GM21528 (cell line): ENCODE data around the gene PDS5B.

Source experiments
- ATAC-seq: cut with Tn5 transposase; IDR thresholded peaks from one replicate; pipeline ENCODE4 v1.9.1; 2021; ENCODE audit warnings: mild to moderate bottlenecking, moderate library complexity; ENCODE audit not compliant: unreplicated experiment, low FRiP score

The PDS5B gene

DNA sequence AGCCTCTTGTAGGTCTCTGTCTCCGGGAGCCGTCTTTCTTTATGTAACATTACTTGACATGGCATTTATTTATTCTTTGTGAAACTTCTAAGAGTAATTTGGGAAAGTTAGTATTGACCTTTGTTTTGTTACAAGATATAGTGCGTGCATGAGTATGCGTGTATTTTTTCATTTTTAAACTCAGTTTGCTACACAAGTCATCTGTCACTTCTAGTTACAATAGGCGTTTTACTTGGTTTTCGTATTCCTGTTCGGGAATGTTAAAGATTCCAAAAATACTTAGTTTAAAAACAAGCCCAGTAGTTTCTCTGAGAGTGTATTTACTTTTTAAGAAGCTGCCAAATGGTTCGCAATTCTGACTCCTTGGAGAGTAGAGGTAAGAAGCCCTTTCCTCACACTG lies 3.2 kb downstream of the PDS5B start:
- ATAC-seq: no peak

DNA sequence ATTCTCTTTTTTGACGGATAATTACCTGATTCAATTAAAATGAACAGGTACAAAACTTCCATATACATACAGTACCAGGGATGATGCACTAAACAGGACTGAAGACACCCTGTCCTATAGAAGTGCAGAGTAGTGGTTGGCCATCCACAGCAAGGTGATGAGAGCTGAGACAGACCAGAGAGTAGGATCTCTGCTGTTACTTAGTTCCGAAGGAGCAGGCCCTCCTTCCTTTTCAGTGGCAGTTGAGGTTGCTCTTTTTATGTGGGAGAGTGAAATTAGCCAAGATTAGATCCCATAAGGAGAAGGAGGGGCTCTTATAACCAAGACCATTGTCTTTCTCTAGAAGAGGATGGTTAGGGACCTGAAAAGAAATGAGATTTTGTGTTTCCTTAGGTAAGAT lies 4.0 kb downstream of the PDS5B start:
- no peak for ATAC-seq

DNA sequence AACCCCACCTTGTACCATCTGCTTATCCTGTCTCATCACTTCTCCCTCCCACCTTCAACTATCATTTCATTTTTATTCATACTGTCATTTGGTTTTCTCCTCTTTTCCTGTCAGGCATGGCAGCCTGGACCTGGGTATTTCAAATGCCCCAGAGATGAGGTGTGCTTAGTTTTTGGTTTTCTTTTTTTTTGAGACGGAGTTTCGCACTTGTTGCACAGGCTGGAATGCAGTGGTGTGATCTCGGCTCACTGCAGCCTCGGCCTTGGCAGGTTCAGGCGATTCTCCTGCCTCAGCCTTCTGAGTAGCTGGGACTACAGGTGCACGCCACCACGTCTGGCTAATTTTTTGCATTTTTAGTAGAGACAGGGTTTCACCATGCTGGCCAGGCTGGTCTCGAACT lies 5.8 kb downstream of the PDS5B start:
- no peak for ATAC-seq

DNA sequence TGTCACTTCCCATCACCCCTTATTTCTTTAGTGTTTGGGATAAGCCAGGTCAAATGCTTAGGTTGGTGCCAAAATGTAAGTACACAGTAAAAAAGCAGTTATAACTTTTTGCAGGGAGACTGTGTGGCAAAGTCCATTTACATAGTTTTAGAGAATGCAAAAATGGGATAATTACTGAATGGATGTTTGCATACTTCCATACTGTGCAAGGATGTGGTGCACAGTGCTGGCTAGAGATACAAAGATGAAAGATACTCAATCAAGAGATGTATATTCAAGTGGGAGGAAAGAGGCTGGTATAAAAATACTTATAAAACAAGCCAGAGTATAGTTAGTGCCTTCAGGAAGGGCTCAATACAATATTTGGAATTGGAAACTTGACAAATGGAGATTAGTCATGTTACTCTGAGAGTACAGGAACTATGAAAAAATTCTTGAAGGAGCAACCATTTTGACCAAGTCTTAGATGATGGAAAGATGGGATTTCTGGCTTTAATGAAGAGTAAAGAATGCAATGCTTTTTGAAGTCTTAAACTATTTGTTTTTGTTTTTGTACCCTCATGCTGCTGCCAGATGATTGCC lies 8.0 kb downstream of the PDS5B start:
- ATAC-seq: no peak

DNA sequence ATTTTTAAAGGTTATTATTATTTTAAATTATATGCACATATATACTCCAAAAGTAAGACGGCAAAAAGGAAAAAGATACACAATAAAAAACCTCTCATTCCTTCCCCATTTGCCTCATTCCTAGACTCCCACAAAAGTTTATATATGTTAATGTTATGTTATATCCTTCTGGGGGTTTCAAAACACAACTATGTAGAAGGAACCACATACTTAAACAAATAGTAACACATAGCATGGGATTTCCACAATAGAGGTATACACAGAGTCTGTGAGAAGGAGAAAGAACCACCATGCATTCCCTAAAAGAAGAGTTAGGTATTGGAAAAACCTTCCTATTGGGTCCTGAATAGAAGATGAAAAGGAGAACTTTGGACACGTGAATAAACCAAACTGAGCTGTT lies 9.1 kb downstream of the PDS5B start:
- no peak for ATAC-seq

DNA sequence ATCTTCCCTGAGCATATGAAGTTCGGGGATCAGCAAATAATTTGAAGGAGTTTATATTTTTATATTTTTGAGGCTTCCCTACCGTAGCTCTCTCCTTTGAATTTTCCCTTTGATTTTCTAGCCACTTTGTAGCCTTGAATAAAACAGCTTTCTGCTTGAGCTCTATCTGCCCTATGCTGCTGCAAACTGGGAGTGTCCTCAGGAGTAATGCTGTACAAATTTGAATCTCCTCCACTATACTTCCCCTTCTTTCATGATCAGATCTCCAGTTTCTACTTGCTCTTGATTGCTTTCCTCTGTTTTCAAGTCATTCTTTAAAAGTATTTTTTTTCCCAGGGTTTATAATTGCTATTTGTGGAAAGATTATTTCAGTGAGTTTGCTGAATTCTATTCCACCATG lies 14.6 kb downstream of the PDS5B start:
- no peak for ATAC-seq

DNA sequence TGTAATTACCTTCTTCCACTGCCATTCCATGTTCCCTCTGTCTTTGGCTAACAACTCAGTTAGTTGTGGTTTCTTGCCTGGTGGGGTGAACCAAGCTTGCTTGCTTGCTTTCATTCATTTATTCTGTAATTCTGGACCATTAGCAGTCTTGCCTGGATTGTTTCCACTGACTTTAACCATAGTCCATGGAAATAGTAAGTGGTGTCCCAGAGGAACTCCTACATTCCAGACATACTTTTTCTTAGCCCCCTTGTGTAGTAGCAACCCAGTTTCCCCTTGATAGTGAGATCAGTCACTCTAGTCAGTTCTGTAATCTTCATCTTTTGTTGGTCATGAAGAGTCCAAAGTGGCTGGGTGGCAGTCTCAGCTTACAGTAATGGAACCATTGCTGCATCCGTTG lies 23.2 kb downstream of the PDS5B start:
- no peak for ATAC-seq

DNA sequence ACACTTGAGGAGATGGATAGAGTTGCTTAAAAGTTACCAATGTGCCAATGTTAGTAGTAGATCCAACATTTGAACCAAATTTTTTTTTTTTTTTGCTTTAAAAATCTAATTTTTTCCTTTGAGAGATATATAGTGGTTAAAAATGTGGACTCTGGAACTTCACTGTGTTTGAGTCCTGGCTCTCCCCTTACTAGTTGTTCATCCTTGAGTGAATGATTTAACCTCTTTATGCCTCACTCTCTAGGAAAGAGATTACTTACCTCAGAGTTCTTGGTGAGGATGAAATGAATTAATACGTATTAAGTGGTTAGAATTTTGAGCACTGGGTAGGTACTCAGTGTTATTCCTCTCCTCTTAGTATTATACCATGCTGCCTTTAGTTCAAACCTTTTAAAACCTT lies 24.3 kb downstream of the PDS5B start:
- no peak for ATAC-seq

DNA sequence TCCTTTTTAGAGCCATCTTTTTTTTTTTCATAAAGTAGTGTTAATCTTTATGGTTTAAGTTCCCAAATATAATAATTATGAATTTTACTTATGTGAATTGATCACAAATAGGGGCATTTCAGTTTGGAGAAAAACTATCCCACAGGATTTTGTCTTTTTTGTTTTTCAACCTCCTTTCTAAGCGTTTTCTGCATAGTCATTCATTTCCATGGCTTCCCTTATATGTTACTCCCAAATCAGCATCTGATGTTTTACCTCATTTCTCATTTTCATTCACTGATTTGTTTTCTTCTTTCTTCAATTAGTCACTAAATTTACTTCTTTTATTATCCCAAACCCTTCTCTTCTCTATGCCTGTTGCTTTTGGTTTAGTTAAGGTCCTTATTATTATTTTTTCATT lies 24.7 kb downstream of the PDS5B start:
- no peak for ATAC-seq

DNA sequence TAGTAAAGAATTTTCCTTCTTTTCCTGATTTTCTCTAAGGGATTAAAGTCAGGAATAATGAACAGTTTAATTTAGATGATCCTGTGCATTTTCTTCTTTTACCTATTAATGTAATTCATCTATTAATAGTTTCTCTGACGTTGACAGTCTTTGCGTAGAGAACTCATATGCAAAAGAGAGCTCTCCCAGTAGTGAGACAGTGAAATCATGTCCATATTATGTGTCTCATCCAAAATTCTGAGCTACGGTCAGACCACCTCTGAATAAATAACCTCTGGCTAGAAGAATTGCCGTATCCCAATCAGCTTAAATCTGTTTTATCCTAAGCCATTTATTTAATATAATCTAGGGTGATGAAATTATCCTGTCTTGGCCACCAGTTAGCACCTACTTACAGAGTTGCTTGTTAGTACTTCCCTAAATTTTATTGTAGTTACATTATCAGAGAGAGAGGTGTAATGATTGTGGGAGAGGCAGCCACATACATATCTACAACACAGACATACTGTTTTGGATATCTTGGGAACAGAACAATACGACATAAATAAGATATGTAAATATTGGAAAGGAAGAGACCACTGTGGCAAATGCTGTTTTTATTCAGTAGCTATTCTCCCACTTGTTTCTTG lies 30.7 kb downstream of the PDS5B start:
- ATAC-seq: no peak

DNA sequence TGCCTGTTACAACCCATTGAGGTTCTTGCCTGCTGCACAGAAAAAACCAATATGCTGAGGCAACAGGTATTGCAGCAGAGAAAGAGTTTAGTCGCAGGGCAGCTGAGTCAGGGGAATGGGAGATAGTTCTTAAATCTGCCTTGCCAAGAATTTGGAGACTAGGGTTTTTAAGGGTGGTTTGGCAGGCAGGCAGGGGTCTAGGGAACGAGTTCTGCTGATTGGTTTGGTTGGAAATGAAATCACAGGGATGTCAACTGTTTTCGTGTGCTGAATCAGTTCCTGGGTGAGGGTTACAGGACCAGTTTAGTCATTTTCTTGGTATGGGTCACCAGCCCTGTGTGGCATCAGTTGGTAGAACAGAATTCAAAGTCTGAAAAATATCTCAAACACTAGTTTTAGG lies 36.6 kb downstream of the PDS5B start:
- no peak for ATAC-seq

DNA sequence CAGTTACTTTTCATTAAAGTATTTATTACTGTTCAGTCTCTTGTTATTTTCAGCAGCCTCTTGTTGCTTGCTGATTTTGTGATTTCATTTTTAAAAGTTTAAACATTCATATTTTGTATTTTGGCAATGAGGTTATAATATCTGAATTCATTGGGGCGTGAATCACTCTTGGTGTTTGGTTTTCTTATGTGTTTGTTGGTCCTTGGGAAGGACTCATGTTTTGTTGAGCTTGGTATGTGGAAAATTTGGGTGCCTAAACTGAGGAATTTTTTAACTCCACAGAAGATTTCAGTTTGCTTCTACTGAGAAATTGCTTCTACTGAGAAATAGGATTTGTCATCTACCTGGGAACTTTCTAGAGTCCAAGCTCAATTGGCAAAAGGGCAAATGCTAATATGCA lies 38.2 kb downstream of the PDS5B start:
- no peak for ATAC-seq

DNA sequence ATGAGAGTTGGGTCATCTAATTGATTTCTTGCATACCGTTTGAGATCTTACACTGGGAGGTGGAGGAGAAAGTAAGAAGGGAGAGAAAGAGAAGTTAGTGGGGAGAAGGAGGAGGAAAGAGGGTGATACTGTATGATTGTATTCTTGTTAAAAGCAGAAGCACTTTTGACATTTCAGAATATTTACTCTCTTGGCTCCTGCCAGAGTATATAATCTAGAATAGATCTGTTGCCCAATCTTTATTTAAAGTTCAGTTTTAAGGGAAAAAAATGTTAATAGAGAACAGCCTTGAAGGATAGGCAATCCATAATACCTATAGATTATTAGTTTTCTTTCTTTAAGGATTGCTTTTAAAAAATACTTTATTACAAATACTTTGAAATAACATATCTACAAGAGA lies 41.5 kb downstream of the PDS5B start:
- no peak for ATAC-seq

DNA sequence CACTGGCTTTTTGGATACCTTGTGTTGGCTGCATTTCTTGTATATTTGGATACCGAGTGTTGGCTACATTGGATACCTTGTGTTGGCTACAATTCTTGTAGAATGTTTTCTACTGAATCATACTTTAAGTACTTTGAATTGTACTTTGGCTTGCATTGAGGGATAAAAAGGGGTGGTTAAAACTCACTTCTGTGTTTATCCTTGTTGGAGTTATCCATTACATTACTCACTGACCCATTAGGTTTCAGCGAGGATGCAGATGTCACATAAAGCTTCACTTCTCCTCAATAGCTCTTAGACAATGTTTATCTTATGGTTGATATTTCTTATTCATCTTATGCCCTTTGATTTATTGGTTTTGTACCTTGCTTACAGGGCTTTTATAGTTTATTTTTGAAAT lies 43.1 kb downstream of the PDS5B start:
- no peak for ATAC-seq

DNA sequence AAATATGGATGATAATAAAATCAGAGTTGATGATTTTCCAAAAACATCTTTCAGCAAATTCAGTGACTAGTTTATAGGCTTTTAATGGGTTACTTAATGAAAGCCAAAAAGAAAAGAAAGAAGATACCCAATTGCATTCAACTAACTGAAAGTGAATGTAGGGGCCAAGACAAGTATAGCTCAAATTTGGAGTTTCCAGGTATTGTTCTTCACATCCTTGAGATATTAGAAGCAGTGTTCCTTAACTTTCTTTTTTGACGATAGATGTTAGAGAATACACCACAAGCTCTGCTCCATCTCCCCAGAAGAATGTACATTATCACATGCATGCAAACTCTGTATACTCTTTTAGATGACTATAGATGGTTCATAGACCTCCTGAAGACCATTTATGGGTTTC lies 43.6 kb downstream of the PDS5B start:
- ATAC-seq: no peak

DNA sequence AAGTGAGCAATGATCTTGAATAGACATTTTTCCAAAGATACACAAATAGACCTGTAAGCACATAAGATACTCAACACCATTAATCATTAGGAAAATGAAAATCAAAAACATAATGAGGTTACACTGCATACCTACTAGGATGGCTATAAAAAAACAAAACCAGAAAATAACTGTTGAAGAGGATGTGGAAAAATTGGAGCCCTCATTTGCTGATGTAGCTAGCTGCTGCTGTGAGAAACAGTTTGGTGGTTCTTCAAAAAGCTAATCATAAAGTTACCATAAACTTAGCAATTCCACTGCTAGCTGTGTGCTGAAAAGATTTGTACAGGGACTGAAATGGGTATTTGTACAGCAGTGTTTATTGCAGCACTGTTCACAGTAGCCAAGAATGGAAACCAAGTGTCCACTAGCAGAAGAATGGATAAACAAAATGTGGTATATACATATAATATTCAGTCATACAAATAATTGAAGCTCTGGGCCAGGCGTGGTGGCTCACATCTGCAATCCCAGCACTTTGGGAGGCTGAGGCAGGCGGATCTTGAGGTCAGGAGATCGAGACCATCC lies 46.2 kb downstream of the PDS5B start:
- ATAC-seq: no peak

DNA sequence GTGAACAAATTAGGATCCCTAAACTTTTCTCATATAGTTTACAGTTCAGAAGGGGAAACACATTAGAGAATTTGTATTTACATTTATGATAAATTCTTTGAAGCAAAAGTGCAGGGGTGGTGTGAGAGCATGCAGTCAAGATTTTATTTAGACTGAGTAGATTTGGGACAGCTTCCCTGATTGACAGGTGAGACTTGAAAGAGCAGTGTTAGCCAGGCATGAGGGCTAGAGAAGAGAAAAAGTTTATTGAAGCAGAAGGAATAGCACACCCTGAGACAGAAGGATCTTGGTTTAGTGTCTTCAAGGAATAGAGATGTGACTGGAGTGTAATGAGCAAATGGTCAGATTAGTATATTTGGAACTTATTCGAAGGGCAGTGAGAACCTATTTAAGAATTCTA lies 50.5 kb downstream of the PDS5B start:
- ATAC-seq: no peak

DNA sequence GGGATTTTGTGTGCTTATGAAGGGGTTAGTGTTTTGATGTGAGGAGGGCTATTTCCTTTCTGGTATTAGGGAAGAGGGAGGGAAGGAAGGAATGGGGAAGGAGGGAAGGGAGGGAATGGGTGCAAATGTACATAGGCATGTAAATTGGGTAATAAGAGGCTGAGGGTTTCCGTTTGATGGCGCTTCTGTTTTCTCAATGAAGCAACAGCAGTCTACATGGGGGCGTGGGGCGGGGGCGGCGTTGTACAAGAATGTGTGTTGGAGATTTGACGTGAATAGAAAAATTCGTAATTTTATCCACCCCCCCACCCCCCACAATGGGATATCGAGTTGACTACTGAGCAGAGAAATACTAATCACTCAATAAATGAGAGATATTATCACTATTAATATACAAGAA lies 52.5 kb downstream of the PDS5B start:
- no peak for ATAC-seq

DNA sequence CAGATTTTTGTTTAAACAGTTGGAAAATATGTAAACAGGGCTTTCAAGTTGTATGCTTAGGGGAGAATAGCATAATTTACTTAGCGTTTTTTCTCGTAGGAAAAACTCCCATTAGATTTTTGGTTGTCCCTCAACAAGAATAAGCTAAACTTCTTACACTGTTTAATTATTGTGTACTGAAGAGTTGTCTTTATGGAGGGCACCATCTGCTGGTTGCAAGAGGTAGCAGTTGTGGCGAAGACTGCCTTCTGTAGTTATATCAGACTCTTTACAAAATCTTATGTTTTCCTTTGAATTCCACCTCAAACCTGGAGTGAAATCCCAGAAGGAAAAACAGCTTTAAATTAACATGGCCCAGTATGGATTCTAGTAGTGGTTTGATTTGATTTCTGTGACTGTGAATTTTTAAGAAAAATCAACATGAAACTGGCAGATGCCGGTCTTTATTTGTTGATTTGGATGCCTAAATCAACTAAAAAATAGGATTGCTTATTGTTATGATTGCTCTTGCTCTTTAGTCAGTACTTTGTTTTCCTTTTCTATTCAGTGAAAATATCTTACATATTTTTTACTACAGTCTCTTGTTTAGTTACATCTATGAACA lies 53.4 kb downstream of the PDS5B start:
- no peak for ATAC-seq

DNA sequence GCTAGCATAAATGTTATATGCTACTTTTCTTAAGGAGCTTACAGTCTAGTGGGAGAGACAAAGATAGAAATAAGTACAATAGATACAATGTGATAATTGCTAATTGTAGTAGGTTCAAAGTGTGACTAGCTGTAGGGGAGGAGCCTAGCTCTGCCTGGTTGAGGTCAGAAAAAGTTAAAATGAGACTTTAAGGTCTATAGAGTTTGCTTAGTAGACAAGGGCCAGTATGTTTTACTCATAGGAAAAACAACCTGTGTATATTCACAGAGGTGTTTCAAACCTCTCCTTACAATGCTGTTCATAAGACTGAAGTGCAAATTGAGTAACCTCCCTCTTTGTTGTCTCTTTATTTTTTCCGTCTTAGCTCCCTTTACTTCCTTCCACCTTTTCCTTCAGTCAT lies 56.1 kb downstream of the PDS5B start:
- no peak for ATAC-seq

DNA sequence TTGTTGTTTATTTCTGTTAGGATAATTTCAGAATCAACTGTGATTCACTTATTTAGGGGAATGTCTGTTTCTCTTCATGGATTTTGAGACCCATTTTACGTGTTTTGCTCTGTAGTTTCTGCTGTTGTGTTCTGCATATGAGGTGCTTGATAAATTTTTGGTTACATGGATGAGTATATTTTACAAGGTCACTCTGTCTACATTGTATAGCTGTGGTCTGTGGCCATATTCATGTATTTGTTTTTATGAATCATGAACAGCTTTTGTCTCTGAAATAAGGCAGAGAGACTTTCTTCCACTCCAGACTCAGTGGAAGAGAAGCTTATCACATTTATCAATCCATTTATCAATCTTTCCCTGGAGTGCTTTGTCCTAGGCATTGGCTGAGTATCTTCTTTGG lies 56.6 kb downstream of the PDS5B start:
- no peak for ATAC-seq

DNA sequence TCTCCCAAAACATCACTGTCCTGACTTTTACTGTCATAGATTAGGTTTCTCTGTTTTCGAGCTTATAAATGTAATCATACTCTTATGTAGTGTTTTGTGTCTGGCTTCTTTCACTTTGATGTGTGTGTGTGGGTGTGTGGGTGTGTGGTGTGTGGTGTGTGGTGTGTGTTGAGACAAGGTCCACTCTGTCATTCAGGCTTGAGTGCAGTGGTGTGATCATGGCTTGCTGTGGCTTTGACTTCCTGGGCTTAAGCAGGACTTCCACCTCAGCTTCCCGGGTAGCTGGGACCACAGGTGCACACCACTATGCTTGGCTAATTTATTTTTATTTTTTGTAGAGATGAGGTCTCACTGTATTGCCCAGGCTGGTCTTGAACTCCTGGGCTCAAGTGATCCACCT lies 59.6 kb downstream of the PDS5B start:
- ATAC-seq: no peak
